RPMI8226 (cell line): ENCODE results near the gene NMS.
"Not testable (repeated sequence)": the region's sequence is repeated elsewhere in the genome, so short reads cannot be mapped to it uniquely, and the experiment has no call there.

Experiments used
- DNase-seq: peaks from one replicate; pipeline ENCODE4 v3.0.0-alpha.2; 2015

Gene NMS, protein sequence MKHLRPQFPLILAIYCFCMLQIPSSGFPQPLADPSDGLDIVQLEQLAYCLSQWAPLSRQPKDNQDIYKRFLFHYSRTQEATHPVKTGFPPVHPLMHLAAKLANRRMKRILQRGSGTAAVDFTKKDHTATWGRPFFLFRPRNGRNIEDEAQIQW

GRCh38 chr2:100470182-100470581 lies at the start of gene NMS:
NMS (plus strand) TSS chr2:100470482; CDS start chr2:100470489, 7 bp downstream.
- DNase-seq = no peak

- no peak for DNase-seq
These were observed 47.8 kb upstream of the NMS start for GRCh38 chr2:100422320-100423055.

- no peak for DNase-seq
These were observed 46.7 kb upstream of the NMS start for GRCh38 chr2:100423631-100424030.

DNA sequence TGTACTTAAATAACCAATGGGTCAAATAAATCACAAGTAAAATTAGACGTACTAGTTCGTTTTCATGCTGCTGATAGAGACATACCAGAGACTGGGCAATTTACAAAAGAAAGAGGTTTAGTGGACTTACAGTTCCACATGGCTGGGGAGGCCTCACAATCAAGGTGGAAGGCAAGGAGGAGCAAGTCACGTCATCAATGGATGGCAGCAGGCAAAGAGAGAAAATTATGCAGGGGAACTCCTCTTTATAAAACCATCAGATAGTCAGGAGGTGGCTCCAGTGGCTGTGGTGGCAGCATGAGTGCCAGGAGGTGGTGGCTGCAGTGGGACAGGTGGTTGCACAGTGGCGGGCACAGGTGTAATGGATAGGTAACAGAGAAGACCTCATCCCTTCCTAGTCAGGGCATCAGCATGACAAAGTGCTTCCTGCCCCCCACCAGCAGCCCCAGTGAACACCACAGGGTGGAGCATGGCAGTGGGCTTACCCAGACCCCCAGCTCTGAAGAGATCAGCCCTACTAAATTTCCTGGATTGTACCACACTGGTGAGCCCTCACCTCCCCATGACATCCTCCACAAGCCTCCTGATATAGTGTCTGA lies 45.9 kb upstream of the NMS start:
- DNase-seq = no peak

- DNase-seq = no peak
These were observed 45.2 kb upstream of the NMS start for GRCh38 chr2:100425107-100425506.

DNA sequence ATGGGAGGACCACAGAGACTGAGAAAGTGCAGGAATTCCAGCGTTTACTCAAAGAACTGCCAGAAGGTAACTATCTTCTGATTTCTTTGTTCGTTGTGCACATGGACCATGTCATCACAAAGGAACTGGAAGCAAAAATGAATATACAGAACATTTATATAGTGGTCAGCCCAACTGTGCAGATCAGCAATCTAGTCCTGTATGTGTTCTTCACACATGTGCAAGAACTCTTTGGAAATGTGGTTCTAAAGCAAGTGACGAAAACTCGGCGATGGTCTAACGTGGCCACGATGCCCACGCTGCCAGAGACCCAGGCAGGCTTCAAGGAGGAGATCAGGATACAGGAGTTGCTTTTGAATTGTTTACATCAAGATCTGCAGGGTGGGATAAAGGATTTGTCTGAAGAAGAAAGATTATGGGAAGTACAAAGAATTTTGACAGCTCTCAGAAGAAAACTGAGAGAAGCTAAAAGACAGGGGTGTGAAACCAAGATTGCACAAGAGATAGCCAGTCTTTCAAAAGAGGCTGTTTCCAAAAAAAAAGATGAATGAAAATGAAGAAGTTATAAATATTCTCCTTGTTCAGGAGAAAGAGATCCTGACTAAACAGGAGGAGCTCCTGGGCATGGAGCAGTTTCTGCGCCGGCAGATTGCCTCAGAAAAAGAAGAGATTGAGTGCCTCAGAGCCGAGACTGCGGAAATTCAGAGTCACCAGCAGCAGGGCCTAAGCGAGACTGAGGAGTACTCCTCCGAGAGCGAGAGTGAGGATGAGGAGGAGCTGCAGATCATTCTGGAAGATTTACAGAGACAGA lies 44.5 kb upstream of the NMS start:
- DNase-seq = no peak

GRCh38 chr2:100426384-100426720 lies 43.9 kb upstream of the NMS start:
- no peak for DNase-seq

DNA sequence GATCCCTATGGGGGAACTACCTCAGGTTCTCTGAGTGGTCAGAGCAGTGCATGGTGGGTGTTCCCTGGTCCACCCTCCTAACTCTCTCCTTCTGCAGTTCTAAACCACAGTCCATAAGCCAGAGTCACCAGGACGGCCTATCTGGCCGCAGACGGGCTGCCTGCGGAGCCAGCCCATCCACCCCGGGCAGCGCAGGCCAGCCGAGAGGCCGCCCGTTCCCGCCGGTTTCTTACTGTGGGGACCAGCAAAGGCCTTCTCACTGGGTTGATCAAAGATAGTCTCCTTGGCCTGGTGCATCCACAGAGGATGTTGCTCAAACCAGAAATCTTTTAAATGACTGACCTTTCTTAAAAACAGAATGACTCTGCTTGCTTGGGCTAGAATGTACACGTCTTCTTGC lies 43.2 kb upstream of the NMS start:
- no peak for DNase-seq

DNA sequence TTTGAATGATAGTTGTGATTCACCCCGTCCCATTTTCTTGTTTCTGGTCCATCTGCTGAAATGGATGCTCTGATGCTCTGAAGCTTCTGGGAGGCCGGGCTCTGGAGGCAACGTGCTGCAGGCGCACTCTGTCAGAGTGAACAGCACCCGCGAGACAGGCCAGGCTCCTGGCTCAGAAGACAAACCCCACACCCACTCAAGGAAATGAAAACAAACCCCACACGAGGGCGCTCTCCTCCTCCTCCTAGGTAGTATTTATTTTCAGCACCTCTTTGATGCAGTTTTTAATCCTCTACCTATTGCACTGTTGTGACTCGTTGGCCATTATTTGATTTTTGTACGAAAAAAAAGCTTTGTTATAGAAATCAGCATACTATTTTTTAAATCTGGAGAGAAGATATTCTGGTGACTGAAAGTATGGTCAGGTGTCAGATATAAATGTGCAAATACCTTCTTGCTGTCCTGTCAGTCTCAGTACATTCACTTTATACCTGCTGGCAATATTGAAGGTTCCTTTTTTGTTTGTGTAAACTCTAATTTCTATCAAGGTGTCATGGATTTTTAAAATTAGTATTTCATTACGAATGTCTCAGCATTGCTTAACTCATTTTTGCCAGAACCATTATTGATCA lies 42.5 kb upstream of the NMS start:
- peak; percentile 40 for DNase-seq

- DNase-seq = no peak
These were observed 40.6 kb upstream of the NMS start for GRCh38 chr2:100429726-100430125.

- no peak for DNase-seq
These were observed 32.5 kb upstream of the NMS start for GRCh38 chr2:100437751-100438150.

- no peak for DNase-seq
These were observed 23.6 kb upstream of the NMS start for GRCh38 chr2:100446696-100447095.

DNA sequence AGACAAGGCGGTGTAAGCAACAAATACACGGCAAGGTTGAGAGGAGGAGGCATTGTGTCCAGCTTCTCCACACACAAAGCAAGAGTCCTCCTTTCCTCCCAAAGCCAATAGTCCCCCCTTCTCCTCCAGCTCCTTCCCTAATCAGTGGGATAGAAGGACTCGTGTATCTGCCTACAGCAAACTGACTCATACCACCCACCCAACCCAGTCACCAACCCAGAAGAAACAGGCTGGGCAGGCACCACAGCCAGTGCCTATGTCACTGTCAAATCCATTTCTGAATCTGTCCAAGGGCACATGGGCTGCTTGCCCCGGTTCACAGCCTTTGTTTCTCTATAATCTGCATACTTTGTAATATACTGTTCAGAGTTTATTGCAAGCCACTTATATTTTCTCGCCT lies 19.2 kb upstream of the NMS start:
- DNase-seq = no peak

DNA sequence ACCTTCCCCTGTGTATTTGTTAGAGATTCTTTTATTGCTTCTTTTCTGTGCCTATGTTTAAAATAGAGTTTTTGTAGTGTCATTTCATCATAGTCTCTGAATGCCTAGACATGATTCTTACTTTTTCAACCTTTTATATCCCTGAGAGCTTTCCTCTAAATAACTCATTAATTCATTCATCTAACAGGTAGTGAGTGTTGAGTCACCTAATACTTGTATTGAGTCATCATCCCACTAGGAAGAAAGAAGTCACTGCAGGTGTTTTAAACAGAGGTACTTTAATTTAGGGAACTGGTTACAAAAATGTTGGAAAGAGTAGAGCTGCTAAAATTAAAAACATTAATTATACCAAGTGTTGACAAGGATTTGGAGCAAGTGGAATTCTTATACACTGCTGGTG lies 18.5 kb upstream of the NMS start:
- DNase-seq = no peak

- DNase-seq = no peak
These were observed 16.4 kb upstream of the NMS start for GRCh38 chr2:100453853-100454252.

- not testable (repeated sequence) for DNase-seq
These were observed 13.9 kb upstream of the NMS start for GRCh38 chr2:100456357-100456756.

- no peak for DNase-seq
These were observed 9.3 kb upstream of the NMS start for GRCh38 chr2:100460904-100461530.

- DNase-seq = peak; percentile 26
These were observed 724 bp downstream of the NMS start for GRCh38 chr2:100470898-100471514.

- DNase-seq = no peak
These were observed 6.3 kb downstream of the NMS start for GRCh38 chr2:100476606-100477005.

DNA sequence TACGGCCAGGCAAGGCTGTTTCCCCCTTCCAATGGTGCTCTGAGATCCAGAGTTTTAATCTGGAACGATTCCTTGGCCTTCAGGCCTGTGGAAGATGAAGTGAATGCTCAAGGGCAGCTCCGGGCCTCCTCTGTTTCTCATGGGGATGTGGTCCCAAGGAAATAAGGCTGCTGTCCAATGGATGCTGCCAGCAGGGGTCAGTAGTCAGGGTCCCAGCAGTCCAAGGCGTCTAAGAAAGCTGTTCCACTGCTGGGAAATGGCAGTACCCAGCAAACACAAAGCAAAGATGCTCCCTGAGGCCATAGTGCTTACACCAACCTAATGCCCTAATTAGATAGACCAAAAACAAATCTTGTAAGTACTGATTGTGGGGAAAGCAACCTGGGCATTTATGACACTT lies 12.5 kb downstream of the NMS start:
- DNase-seq = no peak

DNA sequence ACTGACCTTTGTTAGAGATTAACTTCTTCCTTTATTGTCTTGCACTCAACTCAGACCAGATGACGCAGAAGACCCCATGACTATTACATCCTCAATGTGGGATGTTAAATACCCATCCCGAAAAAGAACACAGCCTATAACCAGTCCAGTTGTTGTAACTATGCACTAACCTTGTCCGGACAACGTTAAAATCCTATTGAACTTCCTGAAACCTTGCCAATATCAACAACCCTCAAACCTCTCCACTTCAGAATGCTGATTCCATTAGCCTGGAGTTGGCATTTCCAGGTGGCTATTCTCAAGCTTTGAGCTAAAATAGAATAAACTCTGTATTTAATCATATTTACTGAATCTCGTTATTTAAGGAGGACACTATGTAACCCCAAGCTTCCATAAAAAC lies 13.6 kb downstream of the NMS start:
- DNase-seq = no peak

DNA sequence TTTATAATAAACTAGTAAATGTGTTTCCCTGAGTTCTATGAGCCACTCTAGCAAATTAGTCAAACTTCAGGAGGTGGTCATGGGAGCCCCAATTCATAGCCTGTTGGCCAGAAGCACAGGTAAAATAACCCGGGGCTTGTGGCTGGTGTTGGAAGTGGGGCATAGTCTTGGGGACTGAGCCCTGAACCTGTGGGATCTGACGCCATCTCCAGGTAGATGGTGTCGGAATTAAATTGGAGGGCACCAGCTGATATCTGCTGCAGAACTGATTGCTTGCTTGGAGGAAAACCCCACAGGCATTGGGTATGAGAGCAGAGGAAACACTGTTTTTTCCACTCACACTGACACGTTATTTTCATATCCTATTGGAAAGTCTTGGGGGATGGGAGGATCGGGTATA lies 14.1 kb downstream of the NMS start:
- DNase-seq = no peak
